ENCODE data around the gene SEL1L2. TPM values are rescaled to one million over a fixed set of nuclear protein-coding genes. Genes with fewer than 3 reads are reported as not detected.
A peak's percentile ranks its signal among the peaks of the same experiment; 100 is the strongest.

SEL1L2 gene
- total RNA-seq, 1 experiment from 2014 or later = not detected

- TF ChIP-seq, protein P1, sequence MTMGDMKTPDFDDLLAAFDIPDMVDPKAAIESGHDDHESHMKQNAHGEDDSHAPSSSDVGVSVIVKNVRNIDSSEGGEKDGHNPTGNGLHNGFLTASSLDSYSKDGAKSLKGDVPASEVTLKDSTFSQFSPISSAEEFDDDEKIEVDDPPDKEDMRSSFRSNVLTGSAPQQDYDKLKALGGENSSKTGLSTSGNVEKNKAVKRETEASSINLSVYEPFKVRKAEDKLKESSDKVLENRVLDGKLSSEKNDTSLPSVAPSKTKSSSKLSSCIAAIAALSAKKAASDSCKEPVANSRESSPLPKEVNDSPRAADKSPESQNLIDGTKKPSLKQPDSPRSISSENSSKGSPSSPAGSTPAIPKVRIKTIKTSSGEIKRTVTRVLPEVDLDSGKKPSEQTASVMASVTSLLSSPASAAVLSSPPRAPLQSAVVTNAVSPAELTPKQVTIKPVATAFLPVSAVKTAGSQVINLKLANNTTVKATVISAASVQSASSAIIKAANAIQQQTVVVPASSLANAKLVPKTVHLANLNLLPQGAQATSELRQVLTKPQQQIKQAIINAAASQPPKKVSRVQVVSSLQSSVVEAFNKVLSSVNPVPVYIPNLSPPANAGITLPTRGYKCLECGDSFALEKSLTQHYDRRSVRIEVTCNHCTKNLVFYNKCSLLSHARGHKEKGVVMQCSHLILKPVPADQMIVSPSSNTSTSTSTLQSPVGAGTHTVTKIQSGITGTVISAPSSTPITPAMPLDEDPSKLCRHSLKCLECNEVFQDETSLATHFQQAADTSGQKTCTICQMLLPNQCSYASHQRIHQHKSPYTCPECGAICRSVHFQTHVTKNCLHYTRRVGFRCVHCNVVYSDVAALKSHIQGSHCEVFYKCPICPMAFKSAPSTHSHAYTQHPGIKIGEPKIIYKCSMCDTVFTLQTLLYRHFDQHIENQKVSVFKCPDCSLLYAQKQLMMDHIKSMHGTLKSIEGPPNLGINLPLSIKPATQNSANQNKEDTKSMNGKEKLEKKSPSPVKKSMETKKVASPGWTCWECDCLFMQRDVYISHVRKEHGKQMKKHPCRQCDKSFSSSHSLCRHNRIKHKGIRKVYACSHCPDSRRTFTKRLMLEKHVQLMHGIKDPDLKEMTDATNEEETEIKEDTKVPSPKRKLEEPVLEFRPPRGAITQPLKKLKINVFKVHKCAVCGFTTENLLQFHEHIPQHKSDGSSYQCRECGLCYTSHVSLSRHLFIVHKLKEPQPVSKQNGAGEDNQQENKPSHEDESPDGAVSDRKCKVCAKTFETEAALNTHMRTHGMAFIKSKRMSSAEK (CRISPR knock-in tag; IDR thresholded peaks at IDR 0.05; ENCODE audit: borderline replicate concordance) = no peak
- TF ChIP-seq JUN (CRISPR knock-in tag; IDR thresholded peaks at IDR 0.05) (no peak), USF1 (CRISPR knock-in tag; IDR thresholded peaks at IDR 0.05) (no peak), ZNF121 (CRISPR knock-in tag; IDR thresholded peaks at IDR 0.05) (no peak), SMAD4 (CRISPR knock-in tag; IDR thresholded peaks at IDR 0.05) (no peak), ZBTB21 (CRISPR knock-in tag; IDR thresholded peaks at IDR 0.05; ENCODE audit: borderline replicate concordance) (no peak)
These were observed 30.3 kb downstream of the SEL1L2 start (continued) for GRCh38 chr20:13960119-13960518.

DNA sequence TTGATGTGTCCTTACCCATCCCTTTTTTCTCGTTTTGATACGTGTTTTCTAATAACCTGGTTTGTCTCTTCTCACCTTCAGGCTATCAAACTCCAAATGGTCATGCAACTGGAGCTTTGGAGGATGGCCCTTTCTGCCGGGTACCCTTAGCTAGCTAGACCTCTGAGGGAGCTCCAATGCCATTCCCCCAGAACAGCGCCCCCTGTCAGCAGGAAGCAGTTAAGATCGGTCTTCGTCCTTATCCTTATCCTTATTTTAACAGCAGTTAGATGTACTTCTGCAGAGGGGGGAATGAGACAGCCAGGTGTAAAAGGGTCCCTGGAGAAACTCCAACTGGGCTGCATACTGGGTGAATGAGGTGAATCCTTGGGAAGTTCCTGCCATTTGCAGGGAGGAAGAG, 37.2 kb downstream of the SEL1L2 start:
- Mint-ChIP-seq H3K27me3 (ENCODE audit: low read depth) (no peaks in the 10 kb centered on the region; the same call in 1 of the 2 replicates), H3K9me3 (peaks cover 11% of the 10 kb centered on the region), H3K36me3 (peaks cover 4% of the 10 kb centered on the region; the same call in 1 of the 2 replicates), H3K4me3 (no peak overlapping the region), H3K4me1 (peaks cover 2% of the 10 kb centered on the region; the same call in 1 of the 2 replicates), H3K27ac (no peak overlapping the region)
- ChIA-PET POLR2A (no interaction called here), CTCF (interaction anchor here (0.6 to 2.3 kb wide), 35 partner anchors 9 to 214 kb away, joined by 3 to 23 read pairs (median 4); partner anchors contain the start of genes MACROD2 and SEL1L2)
- TF ChIP-seq, protein P2, sequence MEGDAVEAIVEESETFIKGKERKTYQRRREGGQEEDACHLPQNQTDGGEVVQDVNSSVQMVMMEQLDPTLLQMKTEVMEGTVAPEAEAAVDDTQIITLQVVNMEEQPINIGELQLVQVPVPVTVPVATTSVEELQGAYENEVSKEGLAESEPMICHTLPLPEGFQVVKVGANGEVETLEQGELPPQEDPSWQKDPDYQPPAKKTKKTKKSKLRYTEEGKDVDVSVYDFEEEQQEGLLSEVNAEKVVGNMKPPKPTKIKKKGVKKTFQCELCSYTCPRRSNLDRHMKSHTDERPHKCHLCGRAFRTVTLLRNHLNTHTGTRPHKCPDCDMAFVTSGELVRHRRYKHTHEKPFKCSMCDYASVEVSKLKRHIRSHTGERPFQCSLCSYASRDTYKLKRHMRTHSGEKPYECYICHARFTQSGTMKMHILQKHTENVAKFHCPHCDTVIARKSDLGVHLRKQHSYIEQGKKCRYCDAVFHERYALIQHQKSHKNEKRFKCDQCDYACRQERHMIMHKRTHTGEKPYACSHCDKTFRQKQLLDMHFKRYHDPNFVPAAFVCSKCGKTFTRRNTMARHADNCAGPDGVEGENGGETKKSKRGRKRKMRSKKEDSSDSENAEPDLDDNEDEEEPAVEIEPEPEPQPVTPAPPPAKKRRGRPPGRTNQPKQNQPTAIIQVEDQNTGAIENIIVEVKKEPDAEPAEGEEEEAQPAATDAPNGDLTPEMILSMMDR (IDR thresholded peaks at IDR 0.05) = peak; percentile 62
- no peak for TF ChIP-seq USF1 (CRISPR knock-in tag; IDR thresholded peaks at IDR 0.05)
- ATAC-seq (peak; percentile 95), DNase-seq (ENCODE audit: low spot score) (peak; percentile 68)

DNA sequence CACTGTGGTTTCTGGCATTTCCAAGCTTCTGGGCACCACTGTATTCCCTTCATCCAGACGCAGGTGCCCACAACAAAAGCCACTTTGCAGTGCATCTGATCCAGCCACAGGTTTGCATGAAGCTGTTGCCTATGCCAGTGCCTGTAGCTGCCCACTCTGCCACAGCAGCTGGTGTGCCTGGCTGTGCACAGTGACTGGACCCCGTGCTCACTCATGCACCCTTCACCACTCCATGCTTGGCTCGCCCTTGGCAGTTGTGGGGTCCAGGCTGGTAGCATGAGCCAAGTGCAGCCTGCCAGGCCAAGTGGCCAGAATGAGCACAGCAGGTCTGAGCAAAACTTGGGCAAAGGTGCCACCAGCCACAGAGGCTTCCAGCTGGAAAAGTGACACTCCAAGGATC, 42.7 kb downstream of the SEL1L2 start:
- H3K27me3 Mint-ChIP-seq (ENCODE audit: low read depth) = no peaks in the 10 kb centered on the region
- peaks cover 4% of the 10 kb centered on the region; the same call in 1 of the 2 replicates for H3K36me3 Mint-ChIP-seq
- DNase-seq (ENCODE audit: low spot score) = no peak
- no peak for TF ChIP-seq ZNF138 (CRISPR knock-in tag; conservative IDR thresholded peaks at IDR 0.05)
- ATAC-seq = no peak
- peaks cover 7% of the 10 kb centered on the region for H3K9me3 Mint-ChIP-seq
- POLR2A ChIA-PET = no interaction called here
- no peak overlapping the region for H3K4me3 Mint-ChIP-seq
- CTCF ChIA-PET = interaction anchor here (0.6 kb wide), 1 partner anchor 184 kb away, joined by 5 read pairs; no protein-coding TSS in a partner anchor
- no peak overlapping the region for H3K27ac Mint-ChIP-seq
- peaks cover 2% of the 10 kb centered on the region; the same call in 1 of the 2 replicates for H3K4me1 Mint-ChIP-seq

- POLR2A ChIA-PET = no interaction called here
- no peak overlapping the region for H3K27ac Mint-ChIP-seq
- peaks cover 7% of the 10 kb centered on the region; the same call in 1 of the 2 replicates for H3K27me3 Mint-ChIP-seq (ENCODE audit: low read depth)
- H3K4me1 Mint-ChIP-seq = no peaks in the 10 kb centered on the region
- H3K9me3 Mint-ChIP-seq = peaks cover 16% of the 10 kb centered on the region
- CTCF ChIA-PET = interaction anchor here (1.0 kb wide), 1 partner anchor 12 kb away, joined by 4 read pairs; no protein-coding TSS in a partner anchor
- H3K36me3 Mint-ChIP-seq = peaks cover 5% of the 10 kb centered on the region; the same call in 1 of the 2 replicates
- ATAC-seq (no peak), DNase-seq (ENCODE audit: low spot score) (no peak)
- H3K4me3 Mint-ChIP-seq = no peak overlapping the region
- TF ChIP-seq ETV6 (CRISPR knock-in tag; IDR thresholded peaks at IDR 0.05) (no peak), NFE2L1 (CRISPR knock-in tag; IDR thresholded peaks at IDR 0.05) (no peak), ZNF138 (CRISPR knock-in tag; conservative IDR thresholded peaks at IDR 0.05) (no peak), SOX15 (CRISPR knock-in tag; IDR thresholded peaks at IDR 0.05) (no peak), SMAD4 (CRISPR knock-in tag; IDR thresholded peaks at IDR 0.05) (no peak), MAX (CRISPR knock-in tag; IDR thresholded peaks at IDR 0.05) (no peak), NFYB (CRISPR knock-in tag; conservative IDR thresholded peaks at IDR 0.05; ENCODE audit: low read depth) (no peak), STAT6 (CRISPR knock-in tag; conservative IDR thresholded peaks at IDR 0.05; ENCODE audit: low read depth) (no peak), CBFB (CRISPR knock-in tag; IDR thresholded peaks at IDR 0.05; ENCODE audit: low read depth) (no peak), ZNF263 (CRISPR knock-in tag; IDR thresholded peaks at IDR 0.05; ENCODE audit: low read depth) (no peak), KAT7 (CRISPR knock-in tag; IDR thresholded peaks at IDR 0.05; ENCODE audit: borderline replicate concordance) (no peak), TCF7 (CRISPR knock-in tag; IDR thresholded peaks at IDR 0.05; ENCODE audit: low read depth) (no peak), JUN (CRISPR knock-in tag; IDR thresholded peaks at IDR 0.05) (no peak), NR2C2 (CRISPR knock-in tag; IDR thresholded peaks at IDR 0.05) (no peak), ZNF121 (CRISPR knock-in tag; IDR thresholded peaks at IDR 0.05) (no peak), OVOL2 (CRISPR knock-in tag; IDR thresholded peaks at IDR 0.05; ENCODE audit: borderline replicate concordance) (no peak)
These were observed 49.4 kb downstream of the SEL1L2 start for GRCh38 chr20:13941031-13941430.

All from WTC11 (cell line).